Measurements from ENCODE around the gene HNRNPCL2.
"Not testable (repeated sequence)": the region's sequence is repeated elsewhere in the genome, so short reads cannot be mapped to it uniquely, and the experiment has no call there.

HNRNPCL2 gene

DNA sequence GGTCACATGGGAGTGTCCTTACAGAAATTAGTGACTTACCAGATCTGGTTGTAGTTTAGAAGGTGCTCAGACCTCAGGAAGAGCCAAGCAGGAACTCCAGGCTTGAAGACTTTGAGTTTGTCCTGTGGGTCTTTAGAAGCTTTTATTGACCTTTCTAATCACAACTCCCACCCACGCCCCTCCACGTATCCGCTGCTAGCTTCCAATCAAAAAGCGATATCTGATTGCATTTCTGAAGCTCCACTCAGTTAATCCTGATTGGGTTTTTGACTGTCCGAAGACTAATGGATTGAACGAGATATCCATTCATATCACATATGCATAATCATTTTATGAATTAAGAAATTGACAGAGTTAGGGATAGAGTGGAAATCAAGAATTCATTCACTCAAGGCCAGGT is at the start of gene HNRNPCL2:
TSS of gene HNRNPCL2 (minus strand) at position 101 of the 400 bp plus-strand sequence. CDS start 454 bp downstream, outside the sequence.
- DNase-seq: not testable (repeated sequence)

DNA sequence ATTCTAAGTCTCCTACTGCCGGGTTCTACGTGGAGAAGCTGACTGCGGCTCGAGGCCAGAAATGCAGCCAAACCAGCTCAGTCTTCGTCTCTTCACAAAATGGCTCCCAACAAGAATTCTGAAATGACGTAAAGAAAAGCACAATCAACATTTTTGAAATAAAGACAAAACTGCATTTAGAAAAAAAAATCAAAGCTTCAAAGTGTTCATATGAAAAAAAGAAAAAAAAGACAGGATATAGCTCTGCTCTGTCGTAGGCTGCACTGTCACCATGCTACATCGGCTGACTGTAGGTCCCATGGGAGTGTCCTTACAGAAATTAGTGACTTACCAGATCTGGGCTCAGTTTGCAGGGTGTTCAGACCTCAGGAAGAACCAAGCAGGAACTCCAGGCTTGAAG is 48.9 kb upstream of the HNRNPCL2 start, which contains the start of gene HNRNPCL4:
TSS of gene HNRNPCL4 (minus strand) at position 101 of the 400 bp plus-strand sequence. CDS start 164 bp downstream, outside the sequence.
- not testable (repeated sequence) for DNase-seq

- not testable (repeated sequence) for DNase-seq
These were observed 39.3 kb upstream of the HNRNPCL2 start, which contains the start of gene PRAMEF26 for GRCh38 chr1:13155909-13156308. Gene PRAMEF26 (minus strand): TSS chr1:13156009. CDS start chr1:13153095, 2,914 bp downstream.

- not testable (repeated sequence) for DNase-seq
These were observed 46.2 kb downstream of the HNRNPCL2 start, which contains the start of gene PRAMEF25 for GRCh38 chr1:13070474-13070873. Gene PRAMEF25 (plus strand): TSS chr1:13070774. CDS start chr1:13073694, 2,920 bp downstream.

Data from CD4-positive, alpha-beta T cell treated with Interleukin-21 for 1 hour (primary cell).